OCI-LY7 (cell line): ENCODE measurements around the gene SMIM10.

ENCODE experiments used
- CTCF ChIP-seq: fragments of 200-600 bp; sonication (generic); conservative IDR thresholded peaks from 2 replicates; pipeline ENCODE4 v1.5.1; 2014; ENCODE audit warnings: mild to moderate bottlenecking, antibody characterized with exemption, low read length, moderate library complexity, mixed read lengths
- EZH2phosphoT487 ChIP-seq: fragments of 200-600 bp; sonication (generic); IDR thresholded peaks from 2 replicates; pipeline ENCODE4 v1.6.1; 2018; ENCODE audit warnings: low read depth, borderline replicate concordance, mild to moderate bottlenecking, mixed run types, antibody characterized with exemption, low read length, moderate library complexity, mixed read lengths

- TF ChIP-seq CTCF (no peak), EZH2phosphoT487 (no peak)
Observed at GRCh38 chrX:135009838-135010237, 19.0 kb downstream of the SMIM10 start.
